NCI-H2227 (cell line): ENCODE results near the gene DCK.
A peak's percentile ranks its signal among the peaks of the same experiment; 100 is the strongest.

Experiments
- DNase-seq: peaks from one replicate; lab custom pipeline; 2025; ENCODE audit not compliant: unreplicated experiment; lab: John Stamatoyannopoulos, UW

The DCK gene

GRCh38 chr4:71059573-71059972, 66.1 kb downstream of the DCK start:
- DNase-seq, result peak; percentile 53

- no peak for DNase-seq
Observed at GRCh38 chr4:71062436-71062835, 69.0 kb downstream of the DCK start.

- no peak for DNase-seq
Observed at GRCh38 chr4:71063711-71064110, 70.3 kb downstream of the DCK start.

- no peak for DNase-seq
Observed at GRCh38 chr4:71064521-71064920, 71.1 kb downstream of the DCK start.

- DNase-seq, result no peak
Observed at GRCh38 chr4:71065991-71066510, 72.6 kb downstream of the DCK start.

- DNase-seq, result no peak
Observed at GRCh38 chr4:71066737-71067716, 73.6 kb downstream of the DCK start.

GRCh38 chr4:71069063-71069462, 75.6 kb downstream of the DCK start:
- DNase-seq, result no peak

- DNase-seq, result no peak
Observed at GRCh38 chr4:71070015-71070414, 76.6 kb downstream of the DCK start.

GRCh38 chr4:71074452-71075299, 81.2 kb downstream of the DCK start:
- no peak for DNase-seq
